GM04504 (cell line): ENCODE data around the gene DCHS2.
A peak's percentile ranks its signal among the peaks of the same experiment; 100 is the strongest.
"Not testable (repeated sequence)": the region's sequence is repeated elsewhere in the genome, so short reads cannot be mapped to it uniquely, and the experiment has no call there.

Experiments
- DNase-seq: peaks from one replicate; pipeline ENCODE4 v3.0.0-alpha.2; 2012; ENCODE audit warnings: low read depth

The DCHS2 gene

GRCh38 chr4:154314248-154314647 lies 177.4 kb downstream of the DCHS2 start:
- peak; percentile 29 for DNase-seq

- no peak for DNase-seq
Observed at GRCh38 chr4:154313004-154313585, 178.5 kb downstream of the DCHS2 start.

GRCh38 chr4:154312246-154312645 lies 179.4 kb downstream of the DCHS2 start:
- no peak for DNase-seq

GRCh38 chr4:154310578-154310977 lies 181.0 kb downstream of the DCHS2 start:
- no peak for DNase-seq

- DNase-seq = no peak
Observed at GRCh38 chr4:154308207-154308606, 183.4 kb downstream of the DCHS2 start.

- DNase-seq = no peak
Observed at GRCh38 chr4:154307451-154307850, 184.1 kb downstream of the DCHS2 start.

- no peak for DNase-seq
Observed at GRCh38 chr4:154305616-154306015, 186.0 kb downstream of the DCHS2 start.

- no peak for DNase-seq
Observed at GRCh38 chr4:154304679-154305078, 186.9 kb downstream of the DCHS2 start.

GRCh38 chr4:154294652-154295350 lies 196.8 kb downstream of the DCHS2 start:
- DNase-seq = no peak

GRCh38 chr4:154293427-154293826 lies 198.2 kb downstream of the DCHS2 start:
- DNase-seq = no peak

GRCh38 chr4:154292589-154292988 lies 199.0 kb downstream of the DCHS2 start:
- no peak for DNase-seq

- no peak for DNase-seq
Observed at GRCh38 chr4:154277172-154277571, 214.4 kb downstream of the DCHS2 start.

- no peak for DNase-seq
Observed at GRCh38 chr4:154276496-154276895, 215.1 kb downstream of the DCHS2 start.

- no peak for DNase-seq
Observed at GRCh38 chr4:154254999-154255398, 236.6 kb downstream of the DCHS2 start.

- no peak for DNase-seq
Observed at GRCh38 chr4:154234576-154234975, 257.0 kb downstream of the DCHS2 start.

- no peak for DNase-seq
Observed at GRCh38 chr4:154231806-154232478, 259.7 kb downstream of the DCHS2 start.

- DNase-seq = no peak
Observed at GRCh38 chr4:154230723-154231122, 260.9 kb downstream of the DCHS2 start.

- DNase-seq = no peak
Observed at GRCh38 chr4:154230091-154230490, 261.5 kb downstream of the DCHS2 start.

- no peak for DNase-seq
Observed at GRCh38 chr4:154222875-154223274, 268.7 kb downstream of the DCHS2 start.

- no peak for DNase-seq
Observed at GRCh38 chr4:154218051-154218450, 273.5 kb downstream of the DCHS2 start.

GRCh38 chr4:154217384-154217783 lies 274.2 kb downstream of the DCHS2 start:
- DNase-seq = not testable (repeated sequence)

GRCh38 chr4:154211506-154211905 lies 280.1 kb downstream of the DCHS2 start:
- no peak for DNase-seq

- no peak for DNase-seq
Observed at GRCh38 chr4:154208424-154208823, 283.2 kb downstream of the DCHS2 start.
